ENCODE results near the gene TMEM263. TPM values are rescaled to one million over a fixed set of nuclear protein-coding genes. Genes with fewer than 3 reads are reported as not detected.

TMEM263 gene
- total RNA-seq, 1 experiment from 2014 or later = 38.5 TPM

Other genes starting within 250 kb of the TMEM263 start
- gene RIC8B, start 181.2 kb upstream of the TMEM263 start, total RNA-seq (2014; rRNA removed; shearing (Covaris generic); ENCODE audit: low replicate concordance) = not detected in 2 replicates
- 6.7 and 6.9 TPM in 2 replicates for gene MTERF2, start 31.2 kb downstream of the TMEM263 start, total RNA-seq (2014; rRNA removed; shearing (Covaris generic); ENCODE audit: low replicate concordance)
- gene CRY1, start 137.6 kb downstream of the TMEM263 start, total RNA-seq (2014; rRNA removed; shearing (Covaris generic); ENCODE audit: low replicate concordance) = not detected in 2 replicates